Measurements from ENCODE around the gene CYYR1. TPM values are rescaled to one million over a fixed set of nuclear protein-coding genes. Genes with fewer than 3 reads are reported as not detected.

The CYYR1 gene
- total RNA-seq, 4 donors from 2014 or later, result 7.6 to 36.0 (median 22.9) TPM

- TF ChIP-seq CTCF (IDR thresholded peaks at IDR 0.05; ENCODE audit: low read depth), result no peak
Observed at GRCh38 chr21:26555540-26556146, 17.4 kb downstream of the CYYR1 start.

GRCh38 chr21:26554365-26554764 is 18.7 kb downstream of the CYYR1 start:
- TF ChIP-seq CTCF (IDR thresholded peaks at IDR 0.05; ENCODE audit: low read depth), result no peak

- TF ChIP-seq CTCF (IDR thresholded peaks at IDR 0.05; ENCODE audit: low read depth), result no peak
Observed at GRCh38 chr21:26553898-26554297, 19.2 kb downstream of the CYYR1 start.

- TF ChIP-seq CTCF (IDR thresholded peaks at IDR 0.05; ENCODE audit: low read depth), result no peak
Observed at GRCh38 chr21:26550326-26550725, 22.8 kb downstream of the CYYR1 start.

- no peak for TF ChIP-seq CTCF (IDR thresholded peaks at IDR 0.05; ENCODE audit: low read depth)
Observed at GRCh38 chr21:26546446-26547097, 26.5 kb downstream of the CYYR1 start.

GRCh38 chr21:26544201-26544775 is 28.8 kb downstream of the CYYR1 start:
- no peak for TF ChIP-seq CTCF (IDR thresholded peaks at IDR 0.05; ENCODE audit: low read depth)

GRCh38 chr21:26540651-26541050 is 32.4 kb downstream of the CYYR1 start:
- TF ChIP-seq CTCF (IDR thresholded peaks at IDR 0.05; ENCODE audit: low read depth), result no peak

All from subcutaneous adipose tissue (tissue), 4 donors.